ENCODE measurements around the gene ZXDC.

The ZXDC gene

DNA sequence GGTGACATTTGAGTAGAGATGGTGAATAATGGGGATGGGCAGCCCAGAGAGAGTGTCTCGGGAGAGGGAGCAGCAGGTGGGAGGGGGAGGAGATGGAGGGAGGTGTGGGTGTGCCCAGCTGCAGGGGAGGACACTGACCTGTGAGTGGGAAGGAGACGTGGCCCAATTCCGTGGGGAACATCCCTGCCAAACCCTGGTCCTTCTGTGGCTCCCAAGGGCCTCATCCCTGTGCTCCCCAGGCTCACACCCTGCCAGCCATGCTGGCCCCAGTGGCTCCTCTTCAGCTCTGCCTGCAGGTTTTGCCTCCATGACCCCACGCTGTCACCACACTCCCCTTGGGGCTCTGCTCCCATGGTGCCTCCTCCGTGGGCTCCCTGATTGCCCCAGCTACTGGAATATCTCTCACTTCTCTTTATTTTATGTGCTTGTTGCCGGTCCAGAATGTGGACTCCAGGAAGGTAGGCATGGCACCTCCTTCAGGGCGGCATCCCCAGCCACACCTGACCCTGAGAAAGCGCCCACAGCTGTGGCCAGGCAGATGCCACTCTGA, 74.0 kb downstream of the ZXDC start:
- in situ Hi-C loops (cut with HindIII; ENCODE audit: low sequenced_read_pairs): no loop called here
- H3K4me3 ChIP-seq (ENCODE audit: low read depth, low read length): no peak overlapping the region
- TF ChIP-seq, protein P1, sequence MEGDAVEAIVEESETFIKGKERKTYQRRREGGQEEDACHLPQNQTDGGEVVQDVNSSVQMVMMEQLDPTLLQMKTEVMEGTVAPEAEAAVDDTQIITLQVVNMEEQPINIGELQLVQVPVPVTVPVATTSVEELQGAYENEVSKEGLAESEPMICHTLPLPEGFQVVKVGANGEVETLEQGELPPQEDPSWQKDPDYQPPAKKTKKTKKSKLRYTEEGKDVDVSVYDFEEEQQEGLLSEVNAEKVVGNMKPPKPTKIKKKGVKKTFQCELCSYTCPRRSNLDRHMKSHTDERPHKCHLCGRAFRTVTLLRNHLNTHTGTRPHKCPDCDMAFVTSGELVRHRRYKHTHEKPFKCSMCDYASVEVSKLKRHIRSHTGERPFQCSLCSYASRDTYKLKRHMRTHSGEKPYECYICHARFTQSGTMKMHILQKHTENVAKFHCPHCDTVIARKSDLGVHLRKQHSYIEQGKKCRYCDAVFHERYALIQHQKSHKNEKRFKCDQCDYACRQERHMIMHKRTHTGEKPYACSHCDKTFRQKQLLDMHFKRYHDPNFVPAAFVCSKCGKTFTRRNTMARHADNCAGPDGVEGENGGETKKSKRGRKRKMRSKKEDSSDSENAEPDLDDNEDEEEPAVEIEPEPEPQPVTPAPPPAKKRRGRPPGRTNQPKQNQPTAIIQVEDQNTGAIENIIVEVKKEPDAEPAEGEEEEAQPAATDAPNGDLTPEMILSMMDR (IDR thresholded peaks at IDR 0.05; ENCODE audit: low read depth, low read length): no peak
- DNase-seq (ENCODE audit: low read depth, low spot score): no peak

DNA sequence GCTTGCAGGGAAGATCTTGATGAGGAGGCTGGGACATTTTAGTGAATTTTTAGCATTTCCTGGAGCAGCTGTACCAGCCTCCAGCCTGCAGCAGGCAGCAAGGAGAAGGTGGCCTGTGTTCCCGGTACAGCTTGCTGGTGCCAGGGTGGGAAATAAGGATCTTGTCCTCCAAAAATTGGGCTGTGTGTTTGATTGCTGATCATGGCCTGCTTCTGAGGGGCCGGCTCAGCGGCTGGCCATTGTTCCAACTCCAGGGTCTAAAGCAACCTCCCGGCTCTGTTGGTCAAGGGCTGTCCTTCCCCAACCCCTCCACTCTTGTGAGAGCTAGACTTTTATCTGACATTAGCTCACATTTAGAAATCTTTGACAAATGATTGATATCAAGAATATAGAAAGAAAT, 75.9 kb downstream of the ZXDC start:
- no peak overlapping the region for H3K4me3 ChIP-seq (ENCODE audit: low read depth, low read length)
- TF ChIP-seq, protein P1 (IDR thresholded peaks at IDR 0.05; ENCODE audit: low read depth, low read length): no peak
- in situ Hi-C loops (cut with HindIII; ENCODE audit: low sequenced_read_pairs): no loop called here
- DNase-seq (ENCODE audit: low read depth, low spot score): no peak

DNA sequence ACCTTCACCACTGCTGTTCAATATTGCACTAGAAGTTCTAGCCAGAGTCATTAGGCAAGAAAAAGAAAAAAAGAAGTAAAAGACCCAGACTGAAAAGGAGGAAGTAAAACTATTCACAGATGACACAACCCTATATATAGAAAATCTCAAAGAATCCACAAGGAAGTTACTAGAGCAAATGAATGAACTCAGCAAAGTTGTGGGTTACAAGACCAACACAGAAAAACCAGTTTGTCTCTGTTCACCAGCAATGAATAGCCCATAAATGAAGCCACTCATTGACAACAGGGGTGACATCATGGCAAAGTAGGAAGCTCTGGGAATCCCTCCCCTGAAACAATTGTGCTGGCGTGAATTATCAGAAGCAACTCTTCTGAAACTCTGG, 76.3 kb downstream of the ZXDC start:
- TF ChIP-seq, protein P1 (IDR thresholded peaks at IDR 0.05; ENCODE audit: low read depth, low read length): no peak
- in situ Hi-C loops (cut with HindIII; ENCODE audit: low sequenced_read_pairs): no loop called here
- DNase-seq (ENCODE audit: low read depth, low spot score): no peak
- H3K4me3 ChIP-seq (ENCODE audit: low read depth, low read length): no peak overlapping the region

DNA sequence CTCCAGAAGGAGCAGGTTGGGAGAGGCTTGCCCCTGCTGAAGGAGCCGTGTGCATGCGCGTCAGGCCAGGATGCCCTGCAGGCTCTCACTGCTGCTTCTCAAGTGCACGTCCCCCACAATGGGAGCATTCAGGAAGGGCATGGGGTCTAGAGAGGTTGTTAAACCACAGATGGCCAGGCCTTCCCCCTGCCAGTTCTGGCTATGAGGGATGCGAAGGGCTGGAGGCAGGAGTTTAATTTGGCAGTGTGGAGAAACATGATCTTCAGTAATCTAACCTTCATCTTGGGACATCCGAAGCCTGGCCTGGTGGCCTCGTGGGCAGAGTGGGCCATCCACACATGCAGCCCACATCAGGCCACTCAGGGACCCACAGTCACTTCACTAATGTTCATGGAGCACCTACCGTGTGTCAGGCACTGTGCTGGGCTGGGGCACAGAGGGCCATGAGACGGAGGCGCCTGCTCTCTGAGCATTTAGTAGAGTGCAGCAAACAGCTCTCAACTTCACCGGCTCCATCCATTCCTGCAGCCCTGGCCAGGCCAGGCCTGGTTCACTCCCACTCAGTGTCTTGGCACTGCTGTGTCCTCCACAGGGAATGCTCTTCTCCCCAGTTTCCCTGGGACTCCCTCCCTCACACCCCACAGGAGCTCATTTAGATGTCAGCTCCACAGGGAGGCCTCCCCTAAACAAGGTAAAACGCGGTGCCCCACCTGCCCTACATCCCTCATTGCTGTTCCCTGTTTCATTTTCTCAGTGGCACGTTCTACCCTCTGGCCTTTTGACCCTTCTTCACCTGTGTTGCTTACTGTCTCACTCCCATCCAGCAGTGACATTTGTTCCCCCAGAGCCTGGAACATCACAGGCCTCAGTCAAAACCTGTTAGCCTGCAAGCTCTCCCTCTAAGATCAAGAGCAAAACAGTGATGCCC, 77.0 kb downstream of the ZXDC start:
- in situ Hi-C loops (cut with HindIII; ENCODE audit: low sequenced_read_pairs): no loop called here
- no peak for DNase-seq (ENCODE audit: low read depth, low spot score)
- TF ChIP-seq, protein P1 (IDR thresholded peaks at IDR 0.05; ENCODE audit: low read depth, low read length): no peak
- no peak overlapping the region for H3K4me3 ChIP-seq (ENCODE audit: low read depth, low read length)

DNA sequence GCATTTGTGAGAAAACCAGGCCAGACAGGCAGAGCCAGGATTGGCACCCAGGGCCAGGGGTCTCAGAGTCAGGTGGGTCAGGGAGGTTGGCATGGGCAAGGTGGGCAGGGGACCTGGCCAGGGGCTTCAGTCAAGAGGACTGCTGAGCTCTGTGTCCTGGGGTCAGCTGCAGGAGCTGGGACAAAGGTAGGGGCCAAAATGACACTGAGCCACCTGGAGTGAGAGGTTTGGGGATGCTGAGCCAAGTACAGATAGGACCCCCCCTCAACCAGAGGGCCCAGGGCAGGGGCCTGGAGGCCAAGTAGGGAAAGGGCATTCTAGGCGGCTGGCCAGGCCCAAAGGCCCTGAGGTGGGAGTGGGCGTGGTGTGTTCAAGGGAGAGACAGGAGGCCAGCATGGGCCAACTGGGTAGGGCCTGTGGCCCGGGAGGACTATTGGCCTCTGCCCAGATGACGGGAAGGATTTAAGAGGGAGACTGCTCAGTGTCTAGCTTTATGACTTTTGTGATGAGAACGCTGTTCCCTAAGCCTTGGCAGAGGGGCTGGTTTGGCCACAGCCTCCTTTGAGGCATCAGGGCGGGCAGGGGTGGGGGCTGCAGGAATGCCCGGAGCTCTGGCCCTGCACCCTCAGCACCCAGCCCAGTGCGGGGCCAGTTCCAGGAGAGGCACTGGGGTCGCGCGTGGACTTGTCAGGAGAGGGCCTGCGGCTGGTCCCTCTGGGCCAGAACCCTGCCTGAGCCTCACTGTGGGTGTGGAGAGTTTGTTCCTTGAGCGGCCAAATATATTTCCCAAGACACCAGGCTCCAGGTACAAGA, 77.9 kb downstream of the ZXDC start:
- no peak overlapping the region for H3K4me3 ChIP-seq (ENCODE audit: low read depth, low read length)
- DNase-seq (ENCODE audit: low read depth, low spot score): no peak
- TF ChIP-seq, protein P1 (IDR thresholded peaks at IDR 0.05; ENCODE audit: low read depth, low read length): no peak
- in situ Hi-C loops (cut with HindIII; ENCODE audit: low sequenced_read_pairs): no loop called here

DNA sequence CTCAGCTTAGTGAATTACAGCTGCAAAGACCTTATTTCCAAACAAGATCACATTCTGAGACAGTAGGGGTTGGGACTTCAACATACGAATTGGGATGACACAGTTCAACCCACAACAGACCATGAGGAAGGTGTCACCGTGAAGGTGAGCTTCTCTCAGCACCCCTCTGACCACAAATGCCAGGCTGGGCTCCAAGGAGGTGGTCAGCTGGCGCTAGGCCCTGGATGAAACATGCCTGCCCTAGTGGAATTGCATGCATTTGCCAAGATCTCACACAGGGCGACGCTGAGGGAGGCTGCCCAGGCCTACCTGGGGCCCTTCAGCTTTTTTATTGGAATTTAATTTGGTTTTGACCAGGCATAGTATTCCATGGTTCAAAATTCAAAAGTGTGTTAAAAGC, 79.2 kb downstream of the ZXDC start:
- no peak for DNase-seq (ENCODE audit: low read depth, low spot score)
- in situ Hi-C loops (cut with HindIII; ENCODE audit: low sequenced_read_pairs): no loop called here
- H3K4me3 ChIP-seq (ENCODE audit: low read depth, low read length): no peak overlapping the region
- TF ChIP-seq, protein P1 (IDR thresholded peaks at IDR 0.05; ENCODE audit: low read depth, low read length): no peak

Data from astrocyte of the spinal cord (primary cell).